ENCODE results near the gene SLC8A1.
"Not testable (repeated sequence)": the region's sequence is repeated elsewhere in the genome, so short reads cannot be mapped to it uniquely, and the experiment has no call there.

Gene SLC8A1

DNA sequence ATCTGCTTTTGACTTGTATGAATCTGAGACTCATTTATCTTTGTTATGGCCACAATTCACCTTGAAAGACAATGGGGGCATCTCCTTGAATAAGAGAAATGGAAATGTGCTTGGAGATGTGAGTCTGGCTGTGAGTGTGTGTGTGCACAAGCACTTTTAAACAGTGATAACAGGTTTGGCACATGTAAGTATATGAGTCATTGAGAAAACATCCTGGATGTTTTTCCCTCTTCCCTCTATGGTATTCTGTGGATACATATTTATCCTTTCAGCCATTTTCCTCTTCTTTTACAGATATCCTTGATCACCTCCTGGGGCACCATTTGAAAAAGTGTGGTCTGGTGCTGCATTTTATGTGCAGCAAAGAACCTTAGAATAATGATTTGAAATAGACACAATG, 355.5 kb downstream of the SLC8A1 start:
- DNase-seq, result no peak

DNA sequence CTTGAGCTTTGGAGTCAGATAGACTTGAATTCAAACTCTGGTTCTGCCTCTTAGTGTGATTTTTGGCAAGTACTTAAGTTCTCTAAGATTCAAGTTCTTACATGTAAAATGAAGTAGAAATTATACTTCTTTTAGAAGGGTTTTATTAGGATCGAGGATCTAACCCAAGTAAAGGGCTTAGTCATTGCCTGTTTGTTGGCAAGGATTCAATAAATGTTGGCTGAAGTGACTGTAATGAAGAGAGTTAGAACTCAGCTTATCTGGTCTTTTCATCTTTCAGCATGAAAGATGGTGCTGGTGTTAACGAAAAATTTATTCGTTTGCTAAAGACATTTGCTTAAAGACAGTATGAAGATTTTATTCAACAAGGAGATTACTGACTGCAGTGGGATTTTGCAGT, 356.9 kb downstream of the SLC8A1 start:
- DNase-seq, result no peak

DNA sequence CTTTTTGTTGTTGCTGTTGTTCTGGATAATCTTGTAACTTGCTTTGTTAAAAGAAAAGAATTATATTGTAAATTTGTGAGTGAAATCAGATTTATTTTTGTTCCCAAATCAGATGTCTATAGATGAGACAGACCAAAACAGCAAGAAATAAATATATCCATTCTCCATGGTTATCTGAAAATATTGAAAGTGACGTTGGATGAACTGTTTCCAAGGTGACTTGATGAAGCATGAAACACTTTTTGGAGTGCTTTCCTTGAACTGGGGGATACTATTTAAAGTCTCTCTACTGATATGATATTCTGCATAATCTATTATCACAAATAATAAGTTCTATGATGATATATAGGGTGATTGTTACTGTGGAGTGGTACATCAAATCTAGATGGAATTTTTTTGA, 357.4 kb downstream of the SLC8A1 start:
- no peak for DNase-seq

DNA sequence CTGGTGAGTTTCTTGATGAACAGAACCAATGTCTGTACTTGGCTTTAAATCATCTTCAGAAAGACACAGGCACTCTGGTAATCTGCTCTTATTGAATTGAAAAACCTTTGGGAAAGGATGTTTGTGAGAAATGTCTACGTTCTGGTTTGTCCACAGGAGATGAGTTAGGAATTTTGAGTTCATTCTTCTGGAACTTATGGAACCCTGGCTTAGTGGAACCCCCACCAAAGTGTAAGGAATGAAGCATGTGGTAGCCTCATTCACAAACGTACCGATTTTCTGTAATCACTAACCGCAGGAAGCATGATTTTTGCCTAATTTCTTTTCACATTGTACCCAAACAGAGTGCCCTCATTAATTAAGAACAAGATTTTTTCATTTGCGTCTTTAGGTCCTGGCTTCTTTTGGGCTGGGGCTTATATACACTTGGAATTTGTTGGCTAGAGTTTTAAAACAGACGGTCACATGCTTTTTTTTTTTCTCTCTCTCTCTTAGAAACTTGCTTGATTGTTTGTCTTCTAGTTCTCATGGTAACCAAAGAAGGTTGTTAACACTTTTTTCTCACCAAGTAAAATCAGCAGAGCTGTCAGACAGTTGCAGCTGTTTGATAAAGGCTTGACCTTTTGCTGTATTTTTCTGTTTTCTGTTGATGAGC, 358.7 kb downstream of the SLC8A1 start:
- DNase-seq, result no peak

DNA sequence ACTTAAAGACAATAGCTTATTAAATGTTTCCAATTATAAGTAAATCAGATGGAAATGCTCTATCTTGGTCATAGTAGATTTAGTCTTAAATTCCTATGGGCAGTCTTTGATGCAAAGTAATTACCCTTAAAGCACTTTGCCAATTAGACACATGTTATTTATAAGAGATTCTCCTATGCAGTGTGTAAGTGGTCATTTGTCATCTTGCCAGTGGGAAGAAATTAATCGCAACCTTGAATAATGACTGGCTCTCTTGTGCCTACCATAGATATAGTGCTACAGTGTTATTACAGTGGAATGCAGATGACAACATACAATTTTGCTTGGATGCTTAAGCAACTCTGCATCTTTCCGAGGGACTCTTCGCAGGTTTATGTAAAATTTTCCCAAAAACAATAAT, 361.8 kb downstream of the SLC8A1 start:
- no peak for DNase-seq

DNA sequence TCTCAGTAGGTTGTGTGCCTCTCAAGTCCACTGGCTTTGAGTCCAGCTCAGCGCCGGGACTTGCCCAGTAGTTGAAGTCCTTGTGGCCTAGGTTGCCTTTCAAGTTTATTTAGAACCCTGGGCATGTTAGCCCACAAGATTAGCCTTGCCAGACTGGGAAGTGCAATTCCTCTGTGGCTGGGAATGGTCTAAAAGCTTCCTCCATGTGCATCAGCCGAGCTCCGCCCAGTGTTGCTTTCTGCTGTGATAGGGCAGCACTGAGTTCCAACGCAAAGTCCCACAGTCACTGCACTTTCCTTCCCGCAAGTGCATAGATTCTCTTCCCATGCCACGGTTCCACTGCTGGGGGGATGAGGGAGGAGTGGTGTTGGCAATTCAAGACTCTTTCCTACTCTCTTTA, 364.0 kb downstream of the SLC8A1 start:
- no peak for DNase-seq

DNA sequence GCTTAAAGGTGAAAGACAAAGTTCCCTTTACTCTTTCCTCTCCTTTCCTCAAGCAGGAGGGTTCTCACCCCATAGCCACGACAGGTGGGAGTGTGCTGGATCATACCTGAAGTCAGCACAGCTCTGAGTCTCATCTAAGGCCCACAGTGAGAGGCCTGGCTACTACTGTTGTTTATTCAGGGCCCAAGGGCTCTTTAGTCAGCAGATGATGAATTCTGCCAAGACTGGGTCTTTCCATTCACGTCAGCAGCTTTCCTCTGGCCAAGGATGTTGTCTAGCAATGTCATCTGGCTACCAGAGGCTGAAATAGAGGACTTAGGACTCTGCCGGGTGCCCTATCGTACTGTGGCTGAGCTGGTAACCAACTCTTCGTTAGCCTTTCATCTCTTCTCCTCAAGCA, 364.5 kb downstream of the SLC8A1 start:
- no peak for DNase-seq

DNA sequence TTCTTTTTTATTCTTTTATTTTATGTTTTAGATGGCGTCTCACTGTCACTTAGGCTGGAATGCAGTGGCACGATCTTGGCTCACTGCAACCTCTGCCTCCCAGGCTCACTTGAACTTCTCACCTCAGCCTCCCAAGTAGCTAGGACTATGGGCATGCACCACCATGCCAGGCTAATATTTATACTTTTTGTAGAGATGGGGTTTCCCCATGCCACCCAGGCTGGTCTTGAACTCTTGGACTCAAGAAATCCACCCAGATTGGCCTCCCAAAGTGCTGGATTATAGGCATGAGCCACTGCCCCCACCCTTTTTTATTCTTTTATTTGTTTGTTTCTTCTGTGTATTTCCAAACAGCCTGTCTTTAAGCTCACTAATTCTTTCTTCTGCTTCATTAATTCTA, 366.1 kb downstream of the SLC8A1 start:
- DNase-seq, result no peak

DNA sequence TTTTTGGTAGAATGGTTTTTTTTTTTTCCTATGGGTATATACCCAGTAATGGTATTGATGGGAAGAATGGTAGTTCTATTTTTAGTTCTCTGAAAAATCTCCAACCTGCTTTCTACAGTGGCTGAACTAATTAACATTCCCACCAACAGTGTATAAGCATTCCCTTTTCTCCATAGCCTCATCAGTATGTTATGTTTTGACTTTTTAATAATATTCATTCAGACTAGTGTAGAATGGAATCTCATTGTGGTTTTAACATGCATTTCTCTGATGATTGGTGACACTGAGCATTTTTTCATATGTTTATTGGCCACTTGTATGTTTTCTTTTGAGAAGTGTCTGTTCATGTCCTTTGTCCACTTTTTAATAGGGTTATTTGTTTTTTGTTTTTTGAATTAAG, 378.6 kb downstream of the SLC8A1 start:
- not testable (repeated sequence) for DNase-seq

DNA sequence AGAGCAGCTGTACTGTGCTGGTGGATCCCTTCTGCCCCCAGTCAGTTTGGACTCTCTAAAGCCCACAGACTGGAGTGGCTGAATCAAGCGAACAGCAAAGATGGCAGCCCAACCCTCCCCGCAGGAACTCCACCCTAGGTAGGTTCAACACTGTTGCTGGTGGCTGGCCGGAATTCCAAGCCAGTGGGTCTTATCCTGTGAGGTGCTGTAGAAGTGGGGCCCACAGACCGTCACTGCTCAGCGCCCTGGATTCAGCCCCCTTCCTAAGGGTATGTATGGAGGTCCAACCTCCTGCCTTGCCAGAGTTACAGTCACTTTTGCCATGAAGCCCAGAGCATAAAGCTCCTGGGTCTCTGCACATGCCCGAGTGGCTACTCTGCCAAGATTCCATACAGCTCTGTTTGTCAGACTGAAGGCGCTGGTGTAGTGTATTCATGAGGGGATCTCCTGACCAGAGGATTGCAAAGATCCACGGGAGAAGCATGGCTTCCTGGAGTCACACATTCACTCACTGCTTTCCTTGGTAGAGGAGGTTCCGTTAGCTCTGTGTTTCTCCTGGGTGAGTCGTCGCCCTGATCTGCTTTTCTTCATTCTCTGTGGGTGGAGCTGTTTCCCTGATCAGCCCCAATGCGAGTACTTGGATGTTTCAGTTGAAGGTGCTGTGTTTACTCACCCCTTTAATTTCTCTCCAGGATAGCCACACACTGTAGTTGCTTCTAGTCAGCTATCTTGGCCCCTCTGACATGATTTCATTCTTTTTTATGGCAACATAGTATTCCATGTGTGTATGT, 379.3 kb downstream of the SLC8A1 start:
- DNase-seq, result no peak

DNA sequence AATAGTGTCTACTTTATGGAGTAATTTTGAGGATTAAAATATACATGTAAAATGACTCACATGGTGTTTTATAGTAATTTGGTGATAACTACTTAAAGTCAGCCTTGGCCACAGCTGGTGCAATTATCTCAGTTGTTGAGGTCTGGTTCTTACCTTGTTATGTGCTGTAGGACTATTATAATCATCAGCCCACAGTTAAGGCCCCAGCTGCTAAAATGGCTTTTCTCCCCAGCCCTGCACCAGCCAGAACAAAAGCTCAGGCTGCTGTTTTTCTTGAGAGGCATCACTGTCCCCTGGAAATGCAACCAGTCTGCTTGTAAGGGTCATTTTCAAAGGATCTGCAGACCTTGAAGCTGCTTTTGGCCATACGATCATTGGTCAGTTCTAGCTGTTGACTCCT, 389.5 kb downstream of the SLC8A1 start:
- DNase-seq, result no peak

DNA sequence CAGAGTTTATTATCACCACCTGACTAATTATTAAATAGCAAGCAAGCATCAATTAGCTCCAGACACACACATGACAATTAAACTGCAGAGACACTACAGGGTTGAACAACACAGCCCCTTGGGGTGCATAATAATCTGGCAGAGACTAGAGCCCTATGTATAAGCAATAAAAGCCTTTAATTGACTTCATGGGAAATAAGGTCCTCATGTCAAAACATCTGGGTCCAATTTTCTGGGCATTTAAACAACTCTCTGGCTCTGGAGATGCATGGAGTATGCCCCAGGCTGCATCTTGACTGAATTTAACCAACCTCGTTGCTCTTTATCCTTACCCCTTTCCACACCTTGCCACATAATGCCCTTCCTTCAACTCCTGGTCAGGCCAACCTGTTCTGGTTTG, 402.1 kb downstream of the SLC8A1 start:
- no peak for DNase-seq

DNA sequence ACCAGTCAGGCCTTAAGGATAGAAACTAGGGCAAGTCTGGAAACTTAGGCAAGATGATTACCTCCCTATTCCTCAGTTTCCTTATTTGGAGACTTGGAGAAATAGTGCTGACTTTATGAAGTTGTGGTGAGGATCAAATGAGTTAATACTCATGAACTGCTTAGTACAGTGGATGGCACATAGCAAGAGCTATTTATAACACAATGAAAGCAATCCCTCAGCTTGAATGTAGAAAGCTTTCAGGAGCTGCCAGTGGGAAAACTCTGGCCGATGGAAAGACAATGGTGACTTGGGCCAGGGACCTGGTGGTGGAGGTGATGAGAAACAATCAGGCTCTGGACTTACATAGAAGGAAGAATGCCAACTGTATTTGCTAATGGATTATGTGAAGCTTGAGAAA, 403.4 kb downstream of the SLC8A1 start:
- no peak for DNase-seq

DNA sequence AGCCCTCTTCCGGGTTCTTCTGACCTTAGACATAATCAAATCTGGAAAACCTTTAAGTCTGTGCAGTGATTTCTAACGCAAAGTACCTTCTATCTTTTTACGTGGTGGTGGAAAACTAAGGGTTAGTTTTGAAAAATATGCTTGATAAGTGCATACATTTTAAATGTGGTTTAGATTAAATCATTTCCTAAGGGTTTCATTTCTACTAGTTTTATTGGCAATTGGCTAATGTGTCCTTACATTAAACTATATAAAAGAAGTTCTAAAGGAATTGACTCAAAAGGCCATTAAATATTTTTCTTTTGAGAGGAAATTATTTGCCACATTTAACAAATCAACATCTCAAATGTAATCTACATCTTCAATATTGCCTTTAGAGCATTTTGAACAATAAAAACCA, 404.5 kb downstream of the SLC8A1 start:
- DNase-seq, result no peak

Data from CD4-positive, alpha-beta T cell treated with Interleukin-17A for 1 hour (primary cell).